Memory B cell (primary cell): ENCODE data around the gene ATRN.

ENCODE experiments used
- ATAC-seq: fragments of 150-1000 bp; cut with Tn5 transposase; 2 replicates; pipeline ENCODE4 v1.10.0; 2021; ENCODE audit warnings: low read depth, mild to moderate bottlenecking, moderate library complexity
- DNase-seq, 2 donors: peaks; one replicate each; pipeline ENCODE4 v3.0.0; 2022; ENCODE audit warnings: low spot score in 2 of 2
- H3K27ac Mint-ChIP-seq: one replicate; pipeline ENCODE4 v1.8.0; 2022; ENCODE audit warnings: mild to moderate bottlenecking, moderate library complexity, mixed read lengths
- H3K27me3 Mint-ChIP-seq: one replicate; pipeline ENCODE4 v1.8.0; 2022; ENCODE audit warnings: mixed read lengths
- H3K36me3 Mint-ChIP-seq: one replicate; pipeline ENCODE4 v1.8.0; 2022; ENCODE audit warnings: mild to moderate bottlenecking, mixed read lengths
- H3K4me1 Mint-ChIP-seq: one replicate; pipeline ENCODE4 v1.8.0; 2022; ENCODE audit warnings: mixed read lengths
- H3K4me3 Mint-ChIP-seq: one replicate; pipeline ENCODE4 v1.8.0; 2022; ENCODE audit warnings: mild to moderate bottlenecking, moderate library complexity, mixed read lengths
- H3K9me3 Mint-ChIP-seq: one replicate; pipeline ENCODE4 v1.8.0; 2022; ENCODE audit warnings: mixed read lengths

Gene ATRN

DNA sequence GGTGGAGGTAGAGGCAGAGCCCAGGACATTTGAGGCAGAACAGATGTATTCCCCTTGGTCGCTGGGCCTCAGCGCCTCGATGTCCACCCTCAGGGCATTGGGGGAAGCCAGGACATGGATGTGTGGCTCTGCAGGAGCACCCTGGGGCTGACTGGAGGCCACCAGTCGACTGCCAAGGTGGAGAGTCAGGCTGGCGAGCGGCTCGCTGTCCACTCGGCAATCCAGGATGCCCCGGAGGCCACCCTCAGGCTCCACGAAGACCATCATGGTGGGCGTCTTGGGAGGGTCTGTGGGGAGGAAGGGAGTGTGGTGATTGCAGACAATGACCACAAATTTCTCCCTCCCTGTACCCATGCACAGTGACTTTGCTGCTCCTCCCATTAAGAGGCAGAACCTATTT, 219.2 kb downstream of the ATRN start:
- H3K36me3 Mint-ChIP-seq = no peaks in the 10 kb centered on the region

GRCh38 chr20:3690413-3690812, 219.6 kb downstream of the ATRN start:
- no peaks in the 10 kb centered on the region for H3K9me3 Mint-ChIP-seq
- no peaks in the 10 kb centered on the region for H3K36me3 Mint-ChIP-seq
- peaks cover 3% of the 10 kb centered on the region for H3K27me3 Mint-ChIP-seq
- H3K27ac Mint-ChIP-seq = no peak overlapping the region
- no peak for ATAC-seq
- no peak overlapping the region for H3K4me3 Mint-ChIP-seq
- no peaks in the 10 kb centered on the region for H3K4me1 Mint-ChIP-seq
- DNase-seq = no peak

More for the DNA sequence above, 219.2 kb downstream of the ATRN start:
- Mint-ChIP-seq H3K27ac (no peak overlapping the region), H3K4me1 (no peaks in the 10 kb centered on the region), H3K4me3 (no peak overlapping the region), H3K27me3 (peaks cover 3% of the 10 kb centered on the region), H3K9me3 (no peaks in the 10 kb centered on the region)
- DNase-seq (no peak), ATAC-seq (no peak)

GRCh38 chr20:3691306-3691705, 220.5 kb downstream of the ATRN start:
- no peak for ATAC-seq
- Mint-ChIP-seq H3K4me1 (no peaks in the 10 kb centered on the region), H3K36me3 (no peaks in the 10 kb centered on the region)

DNA sequence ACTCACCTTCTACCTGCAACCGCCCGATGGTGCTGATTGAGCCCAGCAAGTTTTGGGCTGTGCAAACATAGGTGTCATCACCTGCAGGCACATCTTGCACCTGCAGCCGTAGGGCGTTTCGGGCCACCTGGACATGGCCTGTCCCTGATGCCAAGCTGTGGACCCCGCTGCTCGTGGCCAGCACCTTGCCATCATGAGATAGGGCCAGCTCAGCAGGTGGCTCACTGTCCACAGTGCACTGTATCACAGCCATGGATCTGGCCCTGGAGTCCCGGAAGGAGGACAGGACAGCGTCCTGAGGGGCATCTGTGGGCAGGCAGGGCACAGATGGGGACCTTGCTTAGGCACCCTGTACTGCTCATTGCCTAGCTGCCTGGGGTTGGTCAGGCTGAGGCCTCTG, 221.1 kb downstream of the ATRN start:
- no peaks in the 10 kb centered on the region for H3K4me1 Mint-ChIP-seq
- H3K27ac Mint-ChIP-seq = no peak overlapping the region
- no peaks in the 10 kb centered on the region for H3K36me3 Mint-ChIP-seq
- no peaks in the 10 kb centered on the region for H3K27me3 Mint-ChIP-seq
- no peak overlapping the region for H3K4me3 Mint-ChIP-seq
- H3K9me3 Mint-ChIP-seq = no peaks in the 10 kb centered on the region
- ATAC-seq (no peak), DNase-seq (no peak)

More at GRCh38 chr20:3691306-3691705, 220.5 kb downstream of the ATRN start:
- Mint-ChIP-seq H3K27me3 (peaks cover 3% of the 10 kb centered on the region), H3K4me3 (no peak overlapping the region), H3K27ac (no peak overlapping the region), H3K9me3 (no peaks in the 10 kb centered on the region)
- DNase-seq = no peak

GRCh38 chr20:3692706-3693294, 222.0 kb downstream of the ATRN start:
- Mint-ChIP-seq H3K4me1 (no peaks in the 10 kb centered on the region), H3K27ac (no peak overlapping the region), H3K9me3 (no peaks in the 10 kb centered on the region), H3K27me3 (no peaks in the 10 kb centered on the region), H3K4me3 (no peak overlapping the region), H3K36me3 (no peaks in the 10 kb centered on the region)
- ATAC-seq (no peak), DNase-seq (no peak)

DNA sequence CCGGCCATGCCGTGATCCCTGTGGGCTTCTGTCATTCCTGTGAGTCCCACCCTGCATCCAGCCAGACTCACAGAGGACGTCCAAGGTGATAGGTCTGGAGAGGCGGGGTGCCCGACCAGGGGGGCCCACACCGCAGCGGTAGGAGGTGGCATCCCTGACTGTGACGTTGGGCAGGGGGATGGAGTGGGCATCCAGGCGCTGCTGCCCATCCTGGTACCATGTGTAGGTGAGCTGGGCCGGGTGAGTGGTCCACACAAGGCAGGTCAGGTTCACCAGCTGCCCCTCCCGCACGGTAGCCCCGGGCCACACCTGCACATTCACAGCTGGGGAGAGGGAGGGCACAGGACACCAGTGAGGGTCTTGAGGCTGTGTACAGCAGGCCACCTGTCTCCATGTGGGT, 222.6 kb downstream of the ATRN start:
- H3K4me1 Mint-ChIP-seq = no peaks in the 10 kb centered on the region
- H3K36me3 Mint-ChIP-seq = no peaks in the 10 kb centered on the region
- H3K4me3 Mint-ChIP-seq = no peak overlapping the region
- H3K27ac Mint-ChIP-seq = no peak overlapping the region
- H3K27me3 Mint-ChIP-seq = no peaks in the 10 kb centered on the region
- no peak for ATAC-seq
- no peaks in the 10 kb centered on the region for H3K9me3 Mint-ChIP-seq
- DNase-seq = no peak

DNA sequence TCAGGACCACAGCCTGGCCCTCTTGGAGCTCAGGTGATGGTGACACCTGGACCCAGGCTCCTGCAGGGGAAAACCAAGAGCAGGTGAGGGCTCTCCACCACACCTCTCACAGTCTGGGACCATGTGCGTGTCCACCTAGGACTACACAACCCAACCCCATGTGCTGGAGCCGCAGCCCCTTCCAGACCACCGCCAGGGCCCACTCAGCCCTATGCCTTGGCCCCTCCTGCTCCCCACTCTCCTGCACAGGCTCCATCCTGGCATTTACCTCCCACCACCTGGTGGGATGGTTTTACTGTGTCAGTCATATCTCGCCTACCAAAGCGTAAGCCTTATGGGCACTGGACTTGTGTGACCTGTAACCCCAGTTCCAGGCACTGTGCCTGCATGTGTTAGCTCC, 224.0 kb downstream of the ATRN start:
- Mint-ChIP-seq H3K27ac (no peak overlapping the region), H3K27me3 (peaks cover 4% of the 10 kb centered on the region), H3K4me1 (no peaks in the 10 kb centered on the region), H3K36me3 (no peaks in the 10 kb centered on the region), H3K9me3 (no peaks in the 10 kb centered on the region), H3K4me3 (no peak overlapping the region)
- ATAC-seq = no peak
- no peak for DNase-seq

GRCh38 chr20:3696200-3696599, 225.4 kb downstream of the ATRN start:
- ATAC-seq (no peak), DNase-seq (no peak)
- peaks cover 4% of the 10 kb centered on the region for H3K27me3 Mint-ChIP-seq
- no peaks in the 10 kb centered on the region for H3K9me3 Mint-ChIP-seq
- no peaks in the 10 kb centered on the region for H3K36me3 Mint-ChIP-seq
- H3K4me1 Mint-ChIP-seq = no peaks in the 10 kb centered on the region
- H3K27ac Mint-ChIP-seq = no peak overlapping the region
- H3K4me3 Mint-ChIP-seq = no peak overlapping the region

DNA sequence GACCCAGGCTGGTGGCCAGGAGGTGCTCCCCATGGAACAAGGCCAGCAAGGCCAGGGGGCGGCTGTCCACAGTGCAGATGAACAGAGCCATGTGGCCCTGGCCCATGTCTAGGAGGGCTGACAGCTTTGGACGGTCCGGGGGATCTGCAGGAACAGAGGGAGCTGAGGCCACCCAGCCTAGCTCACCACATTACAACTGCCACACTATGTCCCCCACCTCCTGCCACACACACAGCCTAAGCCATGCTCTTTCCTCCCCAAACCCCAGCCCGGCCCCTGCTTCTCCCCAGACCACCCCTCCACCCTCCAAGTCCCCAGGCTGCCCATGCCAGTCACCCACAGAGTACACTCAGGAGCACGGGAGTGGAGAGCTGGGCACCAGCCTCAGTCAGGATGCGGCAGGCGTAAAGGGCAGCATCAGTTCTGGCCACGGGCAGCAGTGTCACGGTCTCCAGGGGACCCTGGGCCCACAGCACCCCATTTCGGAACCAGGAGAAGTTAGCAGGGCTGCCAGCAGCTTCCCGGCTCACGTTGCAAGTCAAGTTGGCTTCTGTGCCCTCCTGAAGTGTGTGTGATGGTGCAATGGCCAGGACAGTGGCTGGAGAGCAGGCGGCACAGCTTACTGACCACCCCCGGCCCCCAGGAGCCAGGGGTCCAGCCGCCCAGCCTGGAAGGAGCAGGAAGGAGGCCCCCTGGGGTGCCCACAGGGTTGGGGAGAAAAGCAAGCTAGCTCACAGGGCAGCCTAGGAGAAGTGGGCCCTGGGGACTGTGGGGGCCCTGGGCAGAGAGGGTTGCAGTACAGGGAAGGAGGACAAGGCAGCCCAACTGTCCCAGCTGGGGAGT, 226.1 kb downstream of the ATRN start:
- no peak for ATAC-seq
- Mint-ChIP-seq H3K27ac (no peak overlapping the region), H3K27me3 (peaks cover 4% of the 10 kb centered on the region), H3K9me3 (no peaks in the 10 kb centered on the region), H3K4me3 (no peak overlapping the region), H3K36me3 (no peaks in the 10 kb centered on the region), H3K4me1 (no peaks in the 10 kb centered on the region)
- DNase-seq = no peak

DNA sequence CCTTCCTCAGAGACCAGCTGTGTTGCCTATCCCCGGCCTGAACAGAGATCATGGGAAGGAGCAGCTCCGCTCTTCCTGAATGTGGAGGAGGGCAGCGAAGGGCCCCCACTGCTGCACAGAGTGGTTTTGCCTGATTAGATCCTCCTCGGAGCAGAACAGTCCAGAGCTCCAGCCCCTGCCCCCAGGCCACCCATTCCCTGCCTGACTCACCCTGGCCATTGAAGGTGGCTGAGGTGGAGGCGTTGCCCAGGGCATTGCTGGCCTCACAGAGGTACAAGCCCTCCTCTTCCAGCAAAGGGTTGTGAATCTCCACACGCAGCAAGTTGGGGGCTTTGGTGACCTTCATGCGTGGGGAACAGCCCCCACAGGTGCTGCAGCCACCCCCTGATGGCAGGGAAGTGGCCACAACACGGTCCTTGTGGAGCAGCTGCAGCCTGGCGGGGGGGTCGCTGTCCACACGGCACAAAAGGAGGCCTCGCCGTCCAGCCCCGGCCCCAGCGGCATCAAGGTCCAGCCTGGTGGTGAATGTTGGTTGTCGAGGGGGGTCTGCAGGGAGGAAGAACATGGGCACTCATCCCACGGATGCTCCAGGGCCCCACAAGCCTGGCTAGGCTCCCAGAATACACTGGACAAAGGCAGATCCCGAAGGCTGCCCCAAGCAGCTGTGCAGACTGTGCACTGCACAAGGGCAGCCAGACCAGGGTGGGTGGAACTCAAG, 226.9 kb downstream of the ATRN start:
- no peak overlapping the region for H3K27ac Mint-ChIP-seq
- H3K36me3 Mint-ChIP-seq = no peaks in the 10 kb centered on the region
- no peak for DNase-seq
- H3K4me3 Mint-ChIP-seq = no peak overlapping the region
- H3K27me3 Mint-ChIP-seq = peaks cover 4% of the 10 kb centered on the region
- no peaks in the 10 kb centered on the region for H3K9me3 Mint-ChIP-seq
- no peaks in the 10 kb centered on the region for H3K4me1 Mint-ChIP-seq
- no peak for ATAC-seq

DNA sequence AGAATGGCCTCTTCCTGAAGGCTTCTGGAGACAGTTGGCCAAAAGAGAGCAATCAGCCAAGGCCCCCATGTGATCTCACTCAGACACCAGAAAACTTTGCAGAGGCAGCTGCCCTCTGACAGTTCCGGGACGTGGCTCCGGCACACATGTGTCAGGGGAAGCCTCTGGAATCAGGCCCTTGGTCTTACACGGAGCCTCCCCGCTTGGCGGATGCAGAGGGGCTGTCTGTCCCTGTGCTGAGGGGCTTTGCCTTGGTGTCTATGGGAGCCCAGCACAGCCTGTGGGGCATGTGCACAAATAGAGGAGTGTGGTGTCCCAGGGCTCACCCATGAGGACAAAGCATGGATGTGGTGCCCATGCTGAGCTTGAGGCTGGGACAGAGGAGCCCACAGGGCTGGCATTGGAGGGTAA, 227.8 kb downstream of the ATRN start:
- no peaks in the 10 kb centered on the region for H3K4me1 Mint-ChIP-seq
- H3K36me3 Mint-ChIP-seq = no peaks in the 10 kb centered on the region
- peaks cover 4% of the 10 kb centered on the region for H3K27me3 Mint-ChIP-seq
- DNase-seq (no peak), ATAC-seq (no peak)
- no peak overlapping the region for H3K27ac Mint-ChIP-seq
- no peak overlapping the region for H3K4me3 Mint-ChIP-seq
- H3K9me3 Mint-ChIP-seq = no peaks in the 10 kb centered on the region

DNA sequence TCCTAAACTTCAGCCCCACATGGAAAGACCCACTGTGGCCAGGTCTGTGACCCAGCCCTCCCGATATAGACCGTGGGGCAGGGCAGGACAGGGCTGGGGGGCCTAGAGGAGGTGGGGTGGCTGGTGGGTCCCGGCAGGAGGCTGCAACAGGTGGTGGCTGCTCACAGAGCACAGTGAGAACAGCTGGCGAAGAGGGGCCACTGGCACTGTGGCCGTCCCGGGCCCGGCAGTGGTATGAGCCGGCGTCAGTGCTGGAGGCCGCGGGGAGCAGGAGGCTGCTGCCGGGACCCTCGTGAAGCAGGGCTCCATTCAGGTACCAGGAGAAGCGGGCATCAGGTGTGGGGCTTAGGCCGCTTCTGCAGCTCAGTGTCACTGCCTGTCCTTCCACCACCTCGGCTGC, 228.2 kb downstream of the ATRN start:
- no peak overlapping the region for H3K4me3 Mint-ChIP-seq
- no peak overlapping the region for H3K27ac Mint-ChIP-seq
- DNase-seq (no peak), ATAC-seq (no peak)
- no peaks in the 10 kb centered on the region for H3K4me1 Mint-ChIP-seq
- peaks cover 4% of the 10 kb centered on the region for H3K27me3 Mint-ChIP-seq
- no peaks in the 10 kb centered on the region for H3K36me3 Mint-ChIP-seq
- no peaks in the 10 kb centered on the region for H3K9me3 Mint-ChIP-seq
